Measurements from ENCODE around the gene GPR107. TPM values are rescaled to one million over a fixed set of nuclear protein-coding genes. Genes with fewer than 3 reads are reported as not detected.

GPR107 gene
- total and polyA plus RNA-seq, 12 donors, result 8.9 to 45.9 (median 30.8) TPM

DNA sequence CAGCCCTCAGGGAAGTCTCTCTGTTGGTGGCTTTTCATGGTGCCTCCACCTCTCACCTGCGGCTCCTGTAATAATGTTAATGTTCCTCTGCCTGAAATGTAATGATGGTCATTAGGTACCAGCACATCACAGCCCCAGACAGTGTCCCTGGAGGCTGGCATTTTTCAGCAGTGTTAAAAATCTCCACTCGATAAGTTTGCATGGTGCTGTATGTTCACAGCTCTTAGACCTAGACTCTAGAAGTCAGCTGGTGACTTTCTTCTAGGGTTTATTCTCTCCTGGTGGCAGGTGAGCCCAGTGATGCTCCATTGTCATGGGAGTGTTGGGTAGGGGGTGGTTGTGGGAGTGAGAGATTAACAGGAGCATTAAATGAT is 53.1 kb downstream of the GPR107 start:
- no peak for DNase-seq
- H3K4me3 ChIP-seq, result no peak overlapping the region
- peaks cover 0 to 16% of the 10 kb centered on the region in 2 donors for H3K4me1 ChIP-seq (replicated peaks in 1 of 2)
- no peak overlapping the region for H3K27ac ChIP-seq
- no peaks in the 10 kb centered on the region for H3K27me3 ChIP-seq
- H3K36me3 ChIP-seq (replicated peaks in 1 of 2), result peaks cover 0 to 70% of the 10 kb centered on the region in 2 donors
- TF ChIP-seq POLR2A (IDR thresholded peaks at IDR 0.05), result no peak
- TF ChIP-seq, protein P1, sequence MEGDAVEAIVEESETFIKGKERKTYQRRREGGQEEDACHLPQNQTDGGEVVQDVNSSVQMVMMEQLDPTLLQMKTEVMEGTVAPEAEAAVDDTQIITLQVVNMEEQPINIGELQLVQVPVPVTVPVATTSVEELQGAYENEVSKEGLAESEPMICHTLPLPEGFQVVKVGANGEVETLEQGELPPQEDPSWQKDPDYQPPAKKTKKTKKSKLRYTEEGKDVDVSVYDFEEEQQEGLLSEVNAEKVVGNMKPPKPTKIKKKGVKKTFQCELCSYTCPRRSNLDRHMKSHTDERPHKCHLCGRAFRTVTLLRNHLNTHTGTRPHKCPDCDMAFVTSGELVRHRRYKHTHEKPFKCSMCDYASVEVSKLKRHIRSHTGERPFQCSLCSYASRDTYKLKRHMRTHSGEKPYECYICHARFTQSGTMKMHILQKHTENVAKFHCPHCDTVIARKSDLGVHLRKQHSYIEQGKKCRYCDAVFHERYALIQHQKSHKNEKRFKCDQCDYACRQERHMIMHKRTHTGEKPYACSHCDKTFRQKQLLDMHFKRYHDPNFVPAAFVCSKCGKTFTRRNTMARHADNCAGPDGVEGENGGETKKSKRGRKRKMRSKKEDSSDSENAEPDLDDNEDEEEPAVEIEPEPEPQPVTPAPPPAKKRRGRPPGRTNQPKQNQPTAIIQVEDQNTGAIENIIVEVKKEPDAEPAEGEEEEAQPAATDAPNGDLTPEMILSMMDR (IDR thresholded peaks at IDR 0.05), result no peak
- intact Hi-C loops (cut with DNase I), result loop anchor here (2.0 to 5.0 kb wide), 2 partner anchors 130 kb away; no protein-coding TSS in a partner anchor
- no peaks in the 10 kb centered on the region for H3K9me3 ChIP-seq (replicated peaks in 1 of 3)
- 87 to 100% (median 91%) methylated on average over 2 of the region's 2 CpGs for WGBS, 4 donors

DNA sequence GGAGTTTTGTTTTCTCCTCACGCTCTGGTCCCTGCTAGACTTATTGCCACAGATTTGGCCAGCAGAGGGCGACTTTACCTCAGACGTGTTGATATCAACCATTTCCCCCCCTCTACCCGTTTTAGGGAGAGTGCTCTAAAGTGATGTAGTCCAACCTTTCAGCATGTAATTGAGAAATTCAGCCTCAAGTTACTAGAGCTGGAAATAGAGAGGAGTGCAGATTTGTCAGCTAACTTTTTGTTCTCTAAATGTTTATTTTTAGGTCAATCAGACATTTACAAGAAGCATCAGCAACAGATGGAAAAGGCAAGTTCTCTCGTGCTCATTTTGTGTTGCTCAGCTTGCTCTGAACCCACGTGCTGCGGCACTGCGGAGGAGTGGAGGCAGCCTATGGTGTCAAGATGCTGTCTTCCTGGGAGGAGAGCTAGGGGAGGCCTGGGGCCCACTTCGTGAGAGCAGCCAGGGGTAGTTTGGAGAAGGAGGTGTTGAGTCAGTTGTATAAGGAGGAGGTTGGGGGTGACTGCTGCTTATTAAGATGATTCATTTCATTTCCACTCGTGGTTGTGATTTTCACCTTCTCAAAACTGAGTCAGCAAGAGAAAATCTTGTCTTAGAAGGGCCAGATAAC is 53.6 kb downstream of the GPR107 start:
- 24 to 36% (median 32%) methylated on average over 10 of the region's 10 CpGs for WGBS, 4 donors
- Histone ChIP-seq H3K27me3 (no peaks in the 10 kb centered on the region), H3K27ac (peak overlapping the region in 2 of 5 donors; percentile 29 to 35), H3K36me3 (replicated peaks in 1 of 2) (peaks cover 0 to 65% of the 10 kb centered on the region in 2 donors), H3K4me1 (replicated peaks in 1 of 2) (peaks cover 0 to 18% of the 10 kb centered on the region in 2 donors), H3K4me3 (no peak overlapping the region), H3K9me3 (replicated peaks in 1 of 3) (no peaks in the 10 kb centered on the region)
- peak; percentile 77 to 96 (median 89) for DNase-seq
- intact Hi-C loops (cut with DNase I), result loop anchor here (2.0 to 5.0 kb wide), 2 partner anchors 129 to 130 kb away; no protein-coding TSS in a partner anchor
- TF ChIP-seq POLR2A (IDR thresholded peaks at IDR 0.05), result no peak
- TF ChIP-seq, protein P1 (IDR thresholded peaks at IDR 0.05), result peak; percentile 75 to 90 (median 81)

DNA sequence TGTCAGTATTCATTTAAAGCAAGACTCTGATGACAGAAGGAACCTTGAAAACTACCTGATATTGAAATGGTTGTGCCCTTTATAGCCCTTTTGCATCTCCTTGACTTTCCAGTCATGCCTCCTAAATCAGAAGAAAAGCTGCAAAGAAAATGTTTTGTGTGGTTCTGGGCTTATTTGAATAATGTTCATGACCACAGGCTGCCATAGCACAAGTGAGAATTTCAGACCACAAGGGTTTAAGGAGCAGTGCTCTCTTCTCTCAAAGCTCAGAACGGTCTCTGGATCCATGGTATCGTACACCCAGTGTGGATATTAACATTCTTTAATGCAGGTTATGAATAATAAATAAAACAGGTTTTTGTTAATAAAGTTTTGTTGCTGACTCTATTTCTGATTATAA is 54.2 kb downstream of the GPR107 start:
- peaks cover 0 to 59% of the 10 kb centered on the region in 2 donors for H3K36me3 ChIP-seq (replicated peaks in 1 of 2)
- H3K27me3 ChIP-seq, result no peaks in the 10 kb centered on the region
- H3K4me1 ChIP-seq (replicated peaks in 1 of 2), result peaks cover 2 to 24% of the 10 kb centered on the region in 2 donors
- 89 to 98% (median 98%) methylated on average over 2 of the region's 2 CpGs for WGBS, 4 donors
- H3K4me3 ChIP-seq, result no peak overlapping the region
- peak overlapping the region in 1 of 5 donors; percentile 29 for H3K27ac ChIP-seq
- H3K9me3 ChIP-seq (replicated peaks in 1 of 3), result no peaks in the 10 kb centered on the region
- no peak for DNase-seq
- intact Hi-C loops (cut with DNase I), result loop anchor here (2.0 to 5.0 kb wide), 2 partner anchors 129 kb away; no protein-coding TSS in a partner anchor
- TF ChIP-seq, protein P1 (IDR thresholded peaks at IDR 0.05), result no peak
- TF ChIP-seq POLR2A (IDR thresholded peaks at IDR 0.05), result no peak

DNA sequence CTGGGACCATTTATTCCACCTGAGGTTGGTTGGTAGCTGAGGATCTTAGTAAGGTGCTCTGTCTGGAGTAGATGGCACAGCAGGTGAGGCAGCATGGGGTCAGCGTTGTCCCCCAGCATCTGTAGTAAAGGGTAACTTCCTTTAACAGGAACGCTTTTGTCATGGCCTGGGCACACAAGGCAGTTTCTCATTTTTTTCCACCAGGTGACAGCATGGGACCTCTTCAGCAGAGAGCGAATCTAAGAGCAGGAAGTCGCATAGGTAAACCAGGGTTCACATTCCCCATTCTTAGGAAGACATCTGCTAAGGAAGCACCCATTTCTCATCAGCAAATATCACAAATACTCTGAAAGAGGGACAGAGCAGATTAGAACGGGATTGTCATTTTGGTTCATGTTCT is 56.5 kb downstream of the GPR107 start:
- Histone ChIP-seq H3K9me3 (replicated peaks in 1 of 3) (no peaks in the 10 kb centered on the region), H3K4me3 (no peak overlapping the region), H3K36me3 (replicated peaks in 1 of 2) (peaks cover 0 to 40% of the 10 kb centered on the region in 2 donors), H3K27ac (peak overlapping the region in 4 of 5 donors; percentile 56 to 90 (median 79)), H3K27me3 (no peaks in the 10 kb centered on the region), H3K4me1 (replicated peaks in 1 of 2) (peaks cover 7 to 29% of the 10 kb centered on the region in 2 donors)
- WGBS, 4 donors, result 60 to 71% (median 66%) methylated on average over 5 of the region's 5 CpGs
- intact Hi-C loops (cut with DNase I), result loop anchor here in 1 of 2 donors (10.0 kb wide), 1 partner anchor 75 kb away; no protein-coding TSS in a partner anchor
- DNase-seq, result peak in 1 of 7 donors; percentile 27
- TF ChIP-seq, protein P1 (IDR thresholded peaks at IDR 0.05), result peak in 5 of 6 experiments; percentile 23 to 51 (median 41)
- no peak for TF ChIP-seq POLR2A (IDR thresholded peaks at IDR 0.05)
